Fibroblast of pulmonary artery (primary cell): Measurements from ENCODE around the gene RIPK1.
A peak's percentile ranks its signal among the peaks of the same experiment; 100 is the strongest.

Source experiments
- DNase-seq: peaks from one replicate; pipeline ENCODE4 v3.0.0-alpha.2; 2010; ENCODE audit warnings: low read depth
- H3K4me3 ChIP-seq: replicated peaks from 2 replicates; pipeline ENCODE4 v1.5.1; 2011; ENCODE audit warnings: low read depth, mild to moderate bottlenecking, control low read depth, low read length, moderate library complexity
- CTCF ChIP-seq: IDR thresholded peaks from 2 replicates; pipeline ENCODE4 v1.5.1; 2011; ENCODE audit warnings: mild to moderate bottlenecking, control low read depth, low read length, inconsistent platforms; ENCODE audit errors: missing control alignments

RIPK1 gene

GRCh38 chr6:3118353-3119039 is 50.2 kb downstream of the RIPK1 start, which contains the start of gene BPHL:
Gene BPHL (plus strand): TSS chr6:3118711. CDS start chr6:3118741, 30 bp downstream.
- TF ChIP-seq CTCF = no peak
- peak; percentile 94 for DNase-seq
- peak within 1 kb of the TSS; percentile 84 for H3K4me3 ChIP-seq

GRCh38 chr6:3119040-3119723 is 50.9 kb downstream of the RIPK1 start:
- TF ChIP-seq CTCF = no peak
- H3K4me3 ChIP-seq = peak overlapping the region; percentile 84
- peak; percentile 28 for DNase-seq

GRCh38 chr6:3120765-3121089 is 52.4 kb downstream of the RIPK1 start:
- DNase-seq = no peak
- no peak overlapping the region for H3K4me3 ChIP-seq
- TF ChIP-seq CTCF = no peak

- no peak overlapping the region for H3K4me3 ChIP-seq
- no peak for TF ChIP-seq CTCF
- DNase-seq = no peak
Observed at GRCh38 chr6:3122823-3123182, 54.5 kb downstream of the RIPK1 start.

- H3K4me3 ChIP-seq = no peak overlapping the region
- DNase-seq = no peak
- no peak for TF ChIP-seq CTCF
Observed at GRCh38 chr6:3124667-3125066, 56.4 kb downstream of the RIPK1 start.

GRCh38 chr6:3125815-3126214 is 57.5 kb downstream of the RIPK1 start:
- DNase-seq = no peak
- TF ChIP-seq CTCF = no peak
- H3K4me3 ChIP-seq = no peak overlapping the region
